ENCODE data around the gene ST7.
"Not testable (repeated sequence)": the region's sequence is repeated elsewhere in the genome, so short reads cannot be mapped to it uniquely, and the experiment has no call there.

Gene ST7

GRCh38 chr7:117010375-117011133 lies 57.3 kb downstream of the ST7 start:
- no peak for DNase-seq

- no peak for DNase-seq
Observed at GRCh38 chr7:117011419-117012260, 58.3 kb downstream of the ST7 start.

- no peak for DNase-seq
Observed at GRCh38 chr7:117012284-117012683, 59.0 kb downstream of the ST7 start.

GRCh38 chr7:117012696-117013095 lies 59.4 kb downstream of the ST7 start:
- peak; percentile 62 for DNase-seq

GRCh38 chr7:117014099-117014656 lies 60.9 kb downstream of the ST7 start:
- DNase-seq, result peak; percentile 29

- DNase-seq, result peak; percentile 42
Observed at GRCh38 chr7:117014673-117015133, 61.4 kb downstream of the ST7 start.

- DNase-seq, result no peak
Observed at GRCh38 chr7:117015258-117016184, 62.2 kb downstream of the ST7 start.

GRCh38 chr7:117017017-117017451 lies 63.7 kb downstream of the ST7 start:
- DNase-seq, result no peak

- no peak for DNase-seq
Observed at GRCh38 chr7:117017702-117018266, 64.5 kb downstream of the ST7 start.

- DNase-seq, result no peak
Observed at GRCh38 chr7:117018713-117019112, 65.4 kb downstream of the ST7 start.

- no peak for DNase-seq
Observed at GRCh38 chr7:117019287-117019686, 66.0 kb downstream of the ST7 start.

- peak; percentile 88 for DNase-seq
Observed at GRCh38 chr7:117019786-117020590, 66.7 kb downstream of the ST7 start.

- peak; percentile 49 for DNase-seq
Observed at GRCh38 chr7:117020591-117020973, 67.3 kb downstream of the ST7 start.

- no peak for DNase-seq
Observed at GRCh38 chr7:117021366-117021765, 68.1 kb downstream of the ST7 start.

GRCh38 chr7:117021986-117022385 lies 68.7 kb downstream of the ST7 start:
- DNase-seq, result no peak

- DNase-seq, result no peak
Observed at GRCh38 chr7:117023325-117023854, 70.1 kb downstream of the ST7 start.

- no peak for DNase-seq
Observed at GRCh38 chr7:117024811-117025210, 71.5 kb downstream of the ST7 start.

- no peak for DNase-seq
Observed at GRCh38 chr7:117025891-117026290, 72.6 kb downstream of the ST7 start.

GRCh38 chr7:117030346-117030745 lies 77.0 kb downstream of the ST7 start:
- not testable (repeated sequence) for DNase-seq

GRCh38 chr7:117030793-117031192 lies 77.5 kb downstream of the ST7 start:
- not testable (repeated sequence) for DNase-seq

- no peak for DNase-seq
Observed at GRCh38 chr7:117032810-117033209, 79.5 kb downstream of the ST7 start.

Measured in NCI-H1694 (cell line).